HCEC 1CT (cell line): ENCODE results near the gene LAMA2.

Source experiments
- DNase-seq: peaks from one replicate; pipeline ENCODE4 v3.0.0-alpha.2; 2017

The LAMA2 gene

DNA sequence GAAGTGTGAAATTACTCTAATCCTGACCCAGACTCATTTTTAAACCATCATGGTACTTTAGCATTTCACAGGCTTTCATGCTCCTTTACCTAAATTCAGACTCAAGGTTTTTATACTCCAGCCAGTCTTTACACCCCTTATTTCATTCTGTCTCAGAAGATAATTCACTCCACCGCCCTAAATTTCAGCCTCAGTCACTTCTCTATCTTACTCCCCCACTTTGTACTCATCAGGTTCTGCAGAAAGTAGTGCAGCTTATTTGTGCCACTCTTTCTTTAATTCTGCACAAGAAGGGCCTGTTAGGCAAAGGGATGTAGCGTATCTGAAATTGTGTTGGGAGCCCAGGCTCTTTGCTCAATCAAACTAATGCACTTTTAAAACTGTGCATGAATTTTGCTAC, 621.5 kb downstream of the LAMA2 start:
- no peak for DNase-seq

- DNase-seq = no peak
These were observed 624.3 kb downstream of the LAMA2 start for GRCh38 chr6:129507059-129507807.

- no peak for DNase-seq
These were observed 624.9 kb downstream of the LAMA2 start for GRCh38 chr6:129507846-129508245.

GRCh38 chr6:129508477-129509145, 625.7 kb downstream of the LAMA2 start:
- DNase-seq = no peak

DNA sequence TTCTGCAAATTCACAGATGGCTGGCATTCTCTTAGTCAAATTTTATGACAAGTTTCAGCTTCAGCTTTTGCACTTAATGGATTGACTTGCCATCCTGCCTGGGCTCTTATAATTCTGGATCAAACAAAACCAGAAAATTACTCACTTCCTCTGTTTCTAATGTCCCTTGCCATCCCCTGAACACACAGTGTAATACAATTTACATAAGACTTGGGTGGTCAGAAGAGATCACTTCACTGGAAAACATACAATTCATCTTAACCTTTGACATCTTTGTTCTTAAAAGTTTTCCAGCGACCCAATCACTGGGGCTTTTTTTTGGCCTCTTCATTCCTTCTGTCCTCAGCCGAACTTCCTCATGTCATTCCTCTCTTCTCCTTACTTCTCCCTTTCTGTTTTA, 628.0 kb downstream of the LAMA2 start:
- DNase-seq = peak; percentile 67

DNA sequence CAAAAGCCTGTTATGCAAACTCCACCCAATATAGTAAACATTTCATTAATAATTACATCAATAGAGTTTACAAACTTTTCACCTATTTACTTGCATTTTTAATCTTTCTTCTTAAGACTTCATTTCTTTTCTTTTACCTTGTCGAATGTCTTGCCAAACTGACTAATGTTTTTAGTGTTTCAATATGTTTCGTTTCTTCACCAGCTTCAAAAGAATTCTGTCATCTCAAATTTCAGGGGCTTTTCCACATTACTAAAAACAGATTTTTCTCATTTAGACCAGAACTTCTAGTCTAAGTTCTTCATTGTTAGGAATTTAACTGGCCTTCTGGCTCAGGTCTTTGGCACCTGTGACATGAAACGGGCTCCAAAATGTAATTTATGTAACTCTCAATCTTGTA, 630.5 kb downstream of the LAMA2 start:
- DNase-seq = no peak

DNA sequence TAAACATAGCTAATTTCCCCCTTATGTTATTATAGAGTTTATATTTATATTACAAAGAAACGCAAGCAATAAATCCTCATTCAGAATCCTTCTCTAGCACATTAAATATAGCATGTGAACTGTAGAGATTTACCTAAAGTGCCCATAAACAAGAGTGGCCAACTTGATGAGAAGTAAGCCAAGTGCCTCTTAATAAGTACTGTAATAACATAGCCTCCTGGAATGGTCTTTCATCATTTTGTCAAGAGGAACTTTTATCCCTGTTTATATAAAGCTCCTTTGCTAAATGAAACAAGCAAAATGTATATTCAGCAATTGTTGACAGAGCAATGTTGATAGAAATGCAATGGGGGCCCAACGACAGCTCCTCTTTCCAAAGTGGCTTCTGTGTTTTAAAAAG, 632.1 kb downstream of the LAMA2 start:
- no peak for DNase-seq

DNA sequence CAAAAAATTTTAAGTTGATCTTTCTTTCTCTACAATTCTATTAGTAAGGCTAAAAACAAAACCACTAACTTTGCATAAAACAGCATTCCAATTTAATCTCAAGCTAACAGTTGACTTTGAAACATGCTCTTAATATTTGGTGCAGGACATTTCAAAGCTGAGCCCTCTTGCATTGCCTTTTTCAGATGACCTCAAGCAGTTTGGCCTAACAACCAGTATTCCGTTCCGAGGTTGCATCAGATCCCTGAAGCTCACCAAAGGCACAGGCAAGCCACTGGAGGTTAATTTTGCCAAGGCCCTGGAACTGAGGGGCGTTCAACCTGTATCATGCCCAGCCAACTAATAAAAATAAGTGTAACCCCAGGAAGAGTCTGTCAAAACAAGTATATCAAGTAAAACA, 633.1 kb downstream of the LAMA2 start:
- no peak for DNase-seq

GRCh38 chr6:129516787-129517186, 633.8 kb downstream of the LAMA2 start:
- no peak for DNase-seq

DNA sequence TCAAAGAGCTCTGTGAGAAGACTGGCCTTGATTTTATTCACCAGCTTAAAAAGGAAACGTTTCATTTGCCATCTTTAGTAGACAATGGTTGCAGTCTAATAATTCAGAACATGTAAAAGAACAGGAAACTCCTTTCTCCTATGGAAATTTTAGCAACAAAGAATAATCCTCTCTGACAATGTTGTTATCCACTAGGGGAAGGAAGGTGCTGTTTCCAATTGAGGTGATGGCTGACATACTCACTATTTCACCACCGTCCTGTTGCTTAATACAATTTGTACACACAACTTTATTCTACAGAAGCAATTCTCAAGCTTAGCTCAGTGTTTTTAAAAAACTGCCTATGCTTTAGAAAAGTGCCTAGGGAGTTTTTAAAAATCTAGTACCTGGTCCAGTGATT, 634.4 kb downstream of the LAMA2 start:
- no peak for DNase-seq

- no peak for DNase-seq
These were observed 636.8 kb downstream of the LAMA2 start for GRCh38 chr6:129519750-129520149.

DNA sequence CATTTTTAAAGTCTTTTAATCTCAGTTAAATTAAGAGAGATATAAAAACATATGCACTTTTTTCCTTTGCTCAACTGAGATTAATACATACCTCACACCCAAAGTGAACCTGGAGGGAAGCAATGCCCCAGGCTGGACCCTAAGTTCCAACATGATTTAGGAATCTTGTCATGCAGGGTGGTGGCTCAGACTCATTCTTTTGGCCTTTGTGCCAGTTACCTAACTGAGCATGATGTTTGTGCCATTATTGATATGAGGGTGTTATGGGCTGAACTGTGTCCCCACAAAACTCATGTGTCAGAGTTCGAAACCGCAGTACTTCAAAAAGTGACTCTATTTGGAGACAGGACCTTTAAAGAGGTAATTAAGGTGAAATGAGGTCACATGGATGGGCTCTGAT, 639.0 kb downstream of the LAMA2 start:
- no peak for DNase-seq

DNA sequence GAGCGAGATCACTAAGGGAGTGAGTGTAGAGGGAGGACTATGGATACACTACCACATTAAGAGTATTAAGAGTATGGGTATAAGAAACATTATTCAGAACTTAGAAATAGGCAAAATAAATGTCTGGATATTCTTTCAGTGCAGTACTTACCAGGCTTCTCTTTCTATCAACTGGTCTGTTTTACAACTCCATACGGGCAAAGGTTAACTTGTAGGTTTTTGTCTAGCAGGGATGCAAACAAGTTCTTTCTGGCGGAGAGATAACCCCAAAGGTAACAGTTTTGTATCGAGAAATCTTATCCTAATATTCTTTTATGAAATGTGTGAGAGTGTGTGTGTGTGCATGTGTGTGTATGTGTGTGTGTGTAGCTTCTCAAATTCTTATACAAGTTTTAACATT, 640.9 kb downstream of the LAMA2 start:
- DNase-seq = no peak

- peak; percentile 62 for DNase-seq
These were observed 642.1 kb downstream of the LAMA2 start for GRCh38 chr6:129525055-129525454.

- no peak for DNase-seq
These were observed 652.0 kb downstream of the LAMA2 start for GRCh38 chr6:129534926-129535325.

DNA sequence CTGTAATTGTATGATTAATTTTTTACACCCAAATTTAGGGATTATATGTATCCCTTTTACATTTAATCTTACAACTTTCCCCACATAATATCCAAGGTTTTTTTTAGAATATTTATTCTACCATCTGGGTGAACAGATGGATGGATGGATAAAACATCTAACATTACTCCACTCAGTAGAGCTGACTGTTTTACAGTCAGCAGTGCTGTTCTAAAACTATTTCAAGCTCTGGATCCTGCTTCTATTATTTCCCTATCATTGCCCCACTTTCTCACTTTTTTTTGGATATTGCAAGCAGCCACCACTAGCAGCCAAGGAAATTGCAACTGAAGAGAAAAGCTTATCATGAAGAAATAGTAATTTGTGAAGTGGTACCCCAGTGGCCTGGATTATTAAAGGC, 653.3 kb downstream of the LAMA2 start:
- DNase-seq = no peak

DNA sequence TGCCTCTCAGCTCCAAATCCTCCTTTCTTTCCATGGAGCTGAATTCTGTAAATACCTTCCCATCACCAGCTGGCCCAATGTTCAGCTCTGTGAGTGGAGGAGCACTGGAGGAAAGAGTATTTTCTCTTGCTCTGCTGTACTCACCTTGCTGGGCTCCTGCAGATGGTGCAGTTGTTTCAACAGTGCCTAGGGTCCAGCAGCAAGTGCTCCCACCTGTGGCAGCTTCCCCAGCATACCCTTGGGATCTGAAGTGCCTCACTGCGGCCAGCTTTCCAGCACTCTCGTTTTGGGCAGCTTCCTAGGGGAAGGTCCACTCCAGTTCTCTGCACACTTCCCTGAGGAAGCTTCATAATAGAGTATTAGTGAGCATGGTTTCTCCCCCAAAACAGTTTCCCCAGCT, 656.1 kb downstream of the LAMA2 start:
- no peak for DNase-seq

DNA sequence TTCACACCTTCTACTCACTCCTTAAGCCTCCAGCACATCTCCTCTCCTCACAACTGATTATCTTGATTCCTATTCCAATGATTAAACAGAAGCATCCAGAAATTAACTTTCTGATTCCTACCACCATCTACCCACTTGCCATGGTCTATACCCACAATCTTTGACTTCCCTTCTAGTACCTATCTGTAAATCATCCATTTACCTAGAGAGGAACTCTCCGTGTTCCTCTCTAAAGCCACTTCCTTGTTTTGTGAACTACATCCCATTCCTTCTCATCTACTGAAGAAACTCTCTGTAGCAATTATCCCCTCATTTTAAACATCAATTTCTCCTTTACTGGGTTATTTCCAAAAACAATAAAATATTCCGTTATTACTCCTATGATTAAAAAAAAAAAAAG, 659.8 kb downstream of the LAMA2 start:
- DNase-seq = no peak

DNA sequence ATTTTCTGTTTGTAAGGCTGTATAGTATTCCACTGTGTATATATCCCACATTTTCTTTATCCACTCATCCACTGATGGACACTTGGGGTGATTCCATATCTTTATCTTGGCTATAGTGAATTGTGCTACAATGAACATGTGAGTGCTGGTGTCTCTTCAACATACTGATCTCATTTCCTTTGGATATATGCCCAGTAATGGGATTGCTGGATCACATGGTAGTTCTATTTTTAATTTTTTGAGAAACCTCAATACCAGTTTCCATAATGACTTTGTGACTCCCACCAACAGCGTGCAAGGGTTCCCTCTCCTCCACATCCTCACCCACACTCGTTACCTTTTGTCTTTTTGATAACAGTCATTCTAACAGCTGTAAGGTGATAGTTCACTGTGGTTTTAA, 661.0 kb downstream of the LAMA2 start:
- DNase-seq = peak; percentile 24

DNA sequence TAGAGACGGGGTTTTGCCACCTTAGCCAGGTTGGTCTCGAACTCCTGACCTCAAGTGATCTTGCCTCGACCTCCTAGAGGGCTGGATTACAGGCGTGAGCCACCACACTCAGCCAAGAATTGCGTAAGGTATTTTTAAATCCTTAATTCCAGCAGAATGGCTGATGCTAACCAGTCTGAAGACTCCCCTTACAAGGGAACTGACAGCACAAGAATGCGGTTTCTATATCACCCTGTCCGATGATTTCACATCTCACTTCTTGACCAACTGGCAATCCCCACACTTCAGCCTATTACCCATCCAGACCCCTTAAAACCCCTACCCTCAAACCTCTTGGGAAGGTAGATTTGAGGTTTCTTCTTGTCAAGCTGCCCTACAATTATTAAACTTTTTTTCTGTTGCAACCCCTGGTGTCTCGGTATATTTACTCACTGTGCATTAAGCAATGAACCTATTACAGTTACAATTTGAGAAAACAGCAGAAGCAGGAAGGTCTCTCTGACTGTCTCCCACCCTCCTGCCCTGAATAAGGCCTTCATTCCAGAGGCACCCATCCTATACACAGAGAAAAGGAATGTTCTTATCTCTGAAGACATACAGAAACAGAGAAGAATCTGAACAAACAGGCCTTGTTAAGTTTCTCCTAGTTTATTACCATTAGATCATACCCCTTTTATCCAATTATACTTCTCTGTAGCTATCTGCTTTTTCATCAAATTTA, 662.1 kb downstream of the LAMA2 start:
- no peak for DNase-seq

- DNase-seq = no peak
These were observed 663.8 kb downstream of the LAMA2 start for GRCh38 chr6:129546702-129547101.

DNA sequence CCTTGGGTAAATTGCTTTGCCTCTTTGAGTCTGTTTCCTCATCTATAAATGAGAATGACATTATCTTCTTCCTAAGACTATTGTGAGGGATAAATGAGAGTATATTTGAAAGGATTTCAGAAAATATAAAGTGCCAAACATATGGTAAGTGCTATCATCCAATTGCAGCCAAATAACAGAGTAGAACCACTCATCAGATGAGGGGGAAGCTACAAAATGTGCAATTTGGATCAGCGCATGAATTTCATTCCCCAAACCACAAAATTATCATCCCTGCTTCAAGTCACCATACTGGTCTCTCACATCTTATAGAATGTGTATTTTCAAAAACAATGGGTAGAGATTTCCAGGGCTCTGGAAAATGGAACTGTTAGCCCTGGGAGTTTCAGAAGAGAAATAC, 668.5 kb downstream of the LAMA2 start:
- no peak for DNase-seq

DNA sequence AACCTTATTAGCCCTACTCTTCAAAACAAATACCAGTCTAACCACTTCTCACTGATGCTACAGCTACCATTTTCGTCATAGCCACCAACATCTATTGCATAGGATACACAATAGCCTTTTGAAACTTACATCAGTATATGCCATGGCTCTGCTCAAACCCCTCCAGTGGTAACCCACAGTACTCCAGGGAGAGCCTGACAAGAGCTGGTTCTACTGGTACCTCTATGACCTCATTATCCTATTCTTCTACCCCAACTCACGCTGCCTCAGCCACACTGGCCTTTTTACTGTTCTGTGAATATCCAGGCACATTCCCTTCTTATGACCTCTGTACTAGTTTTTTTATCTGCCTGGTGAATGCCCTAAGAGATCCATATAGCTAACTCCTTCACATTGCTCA, 669.5 kb downstream of the LAMA2 start:
- DNase-seq = no peak

GRCh38 chr6:129555206-129555832, 672.4 kb downstream of the LAMA2 start:
- DNase-seq = no peak
